WTC11 (cell line): Measurements from ENCODE around the gene VPS33B.

ENCODE experiments used
- ATF3 ChIP-seq: sonication (generic); formaldehyde crosslinking; conservative IDR thresholded peaks from 2 replicates; pipeline ENCODE4 v1.8.1; 2022; ENCODE audit warnings: mild to moderate bottlenecking, missing genetic modification reagents
- CREB1 ChIP-seq: sonication (generic); formaldehyde crosslinking; IDR thresholded peaks from 2 replicates; pipeline ENCODE4 v1.8.0; 2023; ENCODE audit warnings: mild to moderate bottlenecking, missing genetic modification reagents
- CREM ChIP-seq: sonication (generic); formaldehyde crosslinking; IDR thresholded peaks from 2 replicates; pipeline ENCODE4 v1.8.1; 2022; ENCODE audit warnings: mild to moderate bottlenecking, missing genetic modification reagents, moderate library complexity
- NR2C2 ChIP-seq: sonication (generic); formaldehyde crosslinking; IDR thresholded peaks from 2 replicates; pipeline ENCODE4 v1.8.0; 2022; ENCODE audit warnings: mild to moderate bottlenecking, missing genetic modification reagents
- RELA ChIP-seq: sonication (generic); formaldehyde crosslinking; IDR thresholded peaks from 2 replicates; pipeline ENCODE4 v1.8.1; 2022; ENCODE audit warnings: missing genetic modification reagents, mild to moderate bottlenecking, borderline replicate concordance
- SMAD3 ChIP-seq: sonication (generic); formaldehyde crosslinking; IDR thresholded peaks from 2 replicates; pipeline ENCODE4 v1.8.0; 2022; ENCODE audit warnings: missing genetic modification reagents, mild to moderate bottlenecking, borderline replicate concordance
- SP1 ChIP-seq: sonication (generic); formaldehyde crosslinking; conservative IDR thresholded peaks from 2 replicates; pipeline ENCODE4 v1.8.1; 2022; ENCODE audit warnings: missing genetic modification reagents
- TP53 ChIP-seq: sonication (generic); formaldehyde crosslinking; IDR thresholded peaks from 2 replicates; pipeline ENCODE4 v1.8.1; 2023; ENCODE audit warnings: mild to moderate bottlenecking, missing genetic modification reagents
- USF1 ChIP-seq: sonication (generic); formaldehyde crosslinking; IDR thresholded peaks from 2 replicates; pipeline ENCODE4 v1.8.0; 2022; ENCODE audit warnings: mild to moderate bottlenecking, missing genetic modification reagents
- ZNF416 ChIP-seq: fragments of 250-450 bp; sonication (Bioruptor Pico); IDR thresholded peaks from 2 replicates; pipeline ENCODE4 v1.9.0; 2021; ENCODE audit warnings: mild to moderate bottlenecking, inconsistent platforms
- TF ChIP-seq, protein P1 (sequence below): sonication (generic); formaldehyde crosslinking; IDR thresholded peaks from 2 replicates; pipeline ENCODE4 v1.8.0; 2022; ENCODE audit warnings: mild to moderate bottlenecking, missing genetic modification reagents
- TF ChIP-seq, protein P2 (sequence below): fragments of 200-600 bp; IDR thresholded peaks from 2 replicates; pipeline ENCODE4 v1.8.0; 2022; ENCODE audit warnings: antibody characterized with exemption

DNA sequence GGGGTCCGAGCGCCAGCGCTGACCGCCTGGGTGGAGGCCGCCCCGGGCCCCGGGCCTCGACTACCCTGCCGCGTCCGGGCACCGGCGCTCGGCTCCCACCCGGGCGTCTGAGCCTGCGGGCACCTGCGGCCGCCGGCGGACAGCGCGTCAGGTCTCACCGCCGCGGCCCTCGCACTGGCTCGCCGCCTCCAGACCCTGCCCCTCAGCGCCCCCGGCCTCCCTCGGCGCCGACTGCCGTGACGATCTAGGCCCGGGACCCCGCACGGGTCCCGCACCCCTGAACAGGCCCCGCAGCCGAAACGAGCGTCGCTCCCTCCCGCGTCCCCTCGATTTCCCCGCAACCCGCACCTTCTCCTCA lies 28.4 kb downstream of the VPS33B start:
- no peak for TF ChIP-seq TP53 (CRISPR knock-in tag)
- TF ChIP-seq, protein P1, sequence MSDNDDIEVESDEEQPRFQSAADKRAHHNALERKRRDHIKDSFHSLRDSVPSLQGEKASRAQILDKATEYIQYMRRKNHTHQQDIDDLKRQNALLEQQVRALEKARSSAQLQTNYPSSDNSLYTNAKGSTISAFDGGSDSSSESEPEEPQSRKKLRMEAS (CRISPR knock-in tag): no peak
- TF ChIP-seq, protein P2, sequence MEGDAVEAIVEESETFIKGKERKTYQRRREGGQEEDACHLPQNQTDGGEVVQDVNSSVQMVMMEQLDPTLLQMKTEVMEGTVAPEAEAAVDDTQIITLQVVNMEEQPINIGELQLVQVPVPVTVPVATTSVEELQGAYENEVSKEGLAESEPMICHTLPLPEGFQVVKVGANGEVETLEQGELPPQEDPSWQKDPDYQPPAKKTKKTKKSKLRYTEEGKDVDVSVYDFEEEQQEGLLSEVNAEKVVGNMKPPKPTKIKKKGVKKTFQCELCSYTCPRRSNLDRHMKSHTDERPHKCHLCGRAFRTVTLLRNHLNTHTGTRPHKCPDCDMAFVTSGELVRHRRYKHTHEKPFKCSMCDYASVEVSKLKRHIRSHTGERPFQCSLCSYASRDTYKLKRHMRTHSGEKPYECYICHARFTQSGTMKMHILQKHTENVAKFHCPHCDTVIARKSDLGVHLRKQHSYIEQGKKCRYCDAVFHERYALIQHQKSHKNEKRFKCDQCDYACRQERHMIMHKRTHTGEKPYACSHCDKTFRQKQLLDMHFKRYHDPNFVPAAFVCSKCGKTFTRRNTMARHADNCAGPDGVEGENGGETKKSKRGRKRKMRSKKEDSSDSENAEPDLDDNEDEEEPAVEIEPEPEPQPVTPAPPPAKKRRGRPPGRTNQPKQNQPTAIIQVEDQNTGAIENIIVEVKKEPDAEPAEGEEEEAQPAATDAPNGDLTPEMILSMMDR: no peak
- TF ChIP-seq NR2C2: no peak
- TF ChIP-seq RELA (CRISPR knock-in tag): 0 out of 2 replicates have a peak, but pooled peaks have one; percentile 65
- no peak for TF ChIP-seq SP1 (CRISPR knock-in tag)
- no peak for TF ChIP-seq ATF3 (CRISPR knock-in tag)
- TF ChIP-seq SMAD3: no peak
- TF ChIP-seq CREB1 (CRISPR knock-in tag): no peak
- TF ChIP-seq CREM (CRISPR knock-in tag): no peak
- no peak for TF ChIP-seq USF1 (CRISPR knock-in tag)
- TF ChIP-seq ZNF416 (CRISPR knock-in tag): no peak
